WTC11 (cell line): ENCODE results near the gene FAM9C. TPM values are rescaled to one million over a fixed set of nuclear protein-coding genes. Genes with fewer than 3 reads are reported as not detected.

Source experiments
- ATAC-seq: fragments of 200-7000 bp; cut with Tn5 transposase; 2 replicates; pipeline ENCODE4 v1.10.0; 2021; ENCODE audit warnings: mild to moderate bottlenecking, moderate library complexity
- CTCF ChIA-PET: fragments of 300-600 bp; sonication (Branson Sonifier 250); formaldehyde crosslinking; loops from one replicate; lab custom pipeline; 2021; ENCODE audit warnings: antibody characterized with exemption; lab: Charles Lee
- POLR2A ChIA-PET: fragments of 350-600 bp; sonication (Branson Sonifier 250); formaldehyde crosslinking; loops from one replicate; lab custom pipeline; 2021; ENCODE audit warnings: antibody characterized with exemption; lab: Charles Lee
- DNase-seq: peaks from one replicate; pipeline ENCODE4 v3.0.0; 2021; ENCODE audit warnings: low spot score
- H3K27ac Mint-ChIP-seq: 2 replicates; pipeline ENCODE4 v1.8.0; 2021; ENCODE audit warnings: mixed read lengths
- H3K27me3 Mint-ChIP-seq: 2 replicates; pipeline ENCODE4 v1.8.0; 2021; ENCODE audit warnings: low read depth, mild to moderate bottlenecking, moderate library complexity, mixed read lengths
- H3K36me3 Mint-ChIP-seq: 2 replicates; pipeline ENCODE4 v1.8.0; 2021; ENCODE audit warnings: mixed read lengths
- H3K4me1 Mint-ChIP-seq: 2 replicates; pipeline ENCODE4 v1.8.0; 2022; ENCODE audit warnings: mixed read lengths
- H3K4me3 Mint-ChIP-seq: 2 replicates; pipeline ENCODE4 v1.8.0; 2021; ENCODE audit warnings: mild to moderate bottlenecking, moderate library complexity, mixed read lengths
- H3K9me3 Mint-ChIP-seq: 2 replicates; pipeline ENCODE4 v1.8.0; 2021; ENCODE audit warnings: mixed read lengths
- CREM ChIP-seq: sonication (generic); formaldehyde crosslinking; IDR thresholded peaks from 2 replicates; pipeline ENCODE4 v1.8.1; 2022; ENCODE audit warnings: mild to moderate bottlenecking, missing genetic modification reagents, moderate library complexity
- E2F1 ChIP-seq: sonication (generic); formaldehyde crosslinking; IDR thresholded peaks from 2 replicates; pipeline ENCODE4 v1.8.0; 2022; ENCODE audit warnings: mild to moderate bottlenecking, missing genetic modification reagents
- ETV6 ChIP-seq: sonication (generic); formaldehyde crosslinking; IDR thresholded peaks from 2 replicates; pipeline ENCODE4 v1.8.1; 2022; ENCODE audit warnings: mild to moderate bottlenecking, missing genetic modification reagents
- FOXJ3 ChIP-seq: sonication (generic); formaldehyde crosslinking; IDR thresholded peaks from 2 replicates; pipeline ENCODE4 v1.9.0; 2021; ENCODE audit warnings: missing genetic modification reagents, mild to moderate bottlenecking, borderline replicate concordance
- FOXP1 ChIP-seq: sonication (generic); formaldehyde crosslinking; IDR thresholded peaks from 2 replicates; pipeline ENCODE4 v1.8.0; 2022; ENCODE audit warnings: missing genetic modification reagents, mild to moderate bottlenecking, moderate library complexity, borderline replicate concordance
- FOXP4 ChIP-seq: sonication (generic); formaldehyde crosslinking; IDR thresholded peaks from 2 replicates; pipeline ENCODE4 v1.8.0; 2022; ENCODE audit warnings: mild to moderate bottlenecking, missing genetic modification reagents
- GRHL2 ChIP-seq: fragments of 250-450 bp; sonication (Bioruptor Pico); IDR thresholded peaks from 2 replicates; pipeline ENCODE4 v1.8.0; 2022; ENCODE audit warnings: mild to moderate bottlenecking, moderate library complexity; ENCODE audit not compliant: insufficient replicate concordance, severe bottlenecking
- JAZF1 ChIP-seq: fragments of 250-450 bp; sonication (Bioruptor Pico); IDR thresholded peaks from 2 replicates; pipeline ENCODE4 v1.9.0; 2021; ENCODE audit warnings: moderate library complexity, mild to moderate bottlenecking, inconsistent platforms
- KAT7 ChIP-seq: sonication (generic); formaldehyde crosslinking; IDR thresholded peaks from 2 replicates; pipeline ENCODE4 v1.8.1; 2023; ENCODE audit warnings: missing genetic modification reagents, mild to moderate bottlenecking, borderline replicate concordance
- NR1H2 ChIP-seq: sonication (generic); formaldehyde crosslinking; IDR thresholded peaks from 2 replicates; pipeline ENCODE4 v1.9.0; 2021; ENCODE audit warnings: mild to moderate bottlenecking, moderate library complexity, missing genetic modification reagents
- OVOL2 ChIP-seq: fragments of 250-450 bp; sonication (Bioruptor Pico); IDR thresholded peaks from 2 replicates; pipeline ENCODE4 v1.9.0; 2021; ENCODE audit warnings: mild to moderate bottlenecking, borderline replicate concordance
- RORB ChIP-seq: fragments of 250-450 bp; sonication (Bioruptor Pico); IDR thresholded peaks from 2 replicates; pipeline ENCODE4 v1.9.0; 2021; ENCODE audit warnings: mild to moderate bottlenecking
- SMAD3 ChIP-seq: sonication (generic); formaldehyde crosslinking; IDR thresholded peaks from 2 replicates; pipeline ENCODE4 v1.8.0; 2022; ENCODE audit warnings: missing genetic modification reagents, mild to moderate bottlenecking, borderline replicate concordance
- TCF7 ChIP-seq: sonication (generic); formaldehyde crosslinking; IDR thresholded peaks from 2 replicates; pipeline ENCODE4 v1.8.0; 2022; ENCODE audit warnings: mild to moderate bottlenecking, low read depth, missing genetic modification reagents, moderate library complexity
- TEAD1 ChIP-seq: sonication (generic); formaldehyde crosslinking; IDR thresholded peaks from 2 replicates; pipeline ENCODE4 v1.8.0; 2022; ENCODE audit warnings: mild to moderate bottlenecking, missing genetic modification reagents
- USF2 ChIP-seq: sonication (generic); formaldehyde crosslinking; IDR thresholded peaks from 2 replicates; pipeline ENCODE4 v1.8.1; 2023; ENCODE audit warnings: mild to moderate bottlenecking, missing genetic modification reagents, moderate library complexity
- ZNF121 ChIP-seq: sonication (generic); formaldehyde crosslinking; IDR thresholded peaks from 2 replicates; pipeline ENCODE4 v1.8.0; 2023; ENCODE audit warnings: missing genetic modification reagents
- ZNF138 ChIP-seq: sonication (generic); formaldehyde crosslinking; conservative IDR thresholded peaks from 2 replicates; pipeline ENCODE4 v1.8.1; 2022; ENCODE audit warnings: mild to moderate bottlenecking, moderate library complexity, missing genetic modification reagents
- ZNF396 ChIP-seq: fragments of 250-450 bp; sonication (Bioruptor Pico); IDR thresholded peaks from 2 replicates; pipeline ENCODE4 v1.8.0; 2021; ENCODE audit warnings: mild to moderate bottlenecking, moderate library complexity, borderline replicate concordance
- ZNF512 ChIP-seq: sonication (generic); formaldehyde crosslinking; IDR thresholded peaks from 2 replicates; pipeline ENCODE4 v1.8.1; 2022; ENCODE audit warnings: missing genetic modification reagents, borderline replicate concordance
- ZSCAN18 ChIP-seq: fragments of 250-450 bp; sonication (Bioruptor Pico); IDR thresholded peaks from 2 replicates; pipeline ENCODE4 v2.1.2; 2022; ENCODE audit warnings: mild to moderate bottlenecking, moderate library complexity
- total RNA-seq: library from RNA; stranded (reverse); gene quantifications from 3 replicates; pipeline ENCODE4 v1.2.3, GENCODE V29; 2021
- TF ChIP-seq, protein P1 (sequence below): fragments of 250-450 bp; sonication (Bioruptor Pico); IDR thresholded peaks from 2 replicates; pipeline ENCODE4 v1.8.0; 2021; ENCODE audit warnings: mild to moderate bottlenecking
- TF ChIP-seq, protein P2 (sequence below): sonication (generic); formaldehyde crosslinking; conservative IDR thresholded peaks from 2 replicates; pipeline ENCODE4 v1.8.1; 2022; ENCODE audit warnings: mild to moderate bottlenecking, missing genetic modification reagents

The FAM9C gene
- total RNA-seq, 1 experiment from 2014 or later: 0.28 TPM

DNA sequence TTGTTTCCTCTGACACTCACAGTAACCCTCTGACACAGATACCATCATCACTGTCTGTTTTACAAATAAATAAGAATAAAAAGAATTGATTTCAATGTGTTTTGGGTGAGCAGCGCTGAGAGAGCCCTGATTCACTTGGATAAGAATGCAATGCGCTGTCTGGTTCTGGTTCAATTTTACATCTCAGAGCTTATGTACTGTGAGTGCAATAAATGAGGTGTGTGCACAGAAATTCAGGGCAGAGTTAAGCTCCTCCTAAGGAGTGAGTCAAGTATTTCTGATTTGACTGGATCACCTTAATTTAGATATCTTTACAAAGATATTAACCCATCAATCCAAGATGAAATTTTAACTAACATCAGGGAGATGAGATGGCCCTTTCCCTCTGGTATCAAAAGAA, 11.2 kb downstream of the FAM9C start:
- ChIA-PET POLR2A (no interaction called here), CTCF (no interaction called here)
- Mint-ChIP-seq H3K27ac (no peak overlapping the region), H3K27me3 (no peaks in the 10 kb centered on the region), H3K4me3 (no peak overlapping the region), H3K4me1 (peaks cover 45% of the 10 kb centered on the region), H3K36me3 (no peaks in the 10 kb centered on the region), H3K9me3 (no peaks in the 10 kb centered on the region)
- DNase-seq: no peak
- TF ChIP-seq ZSCAN18 (CRISPR knock-in tag) (no peak), ZNF121 (CRISPR knock-in tag) (no peak), USF2 (CRISPR knock-in tag) (no peak), JAZF1 (no peak), CREM (CRISPR knock-in tag) (no peak), NR1H2 (CRISPR knock-in tag) (no peak), RORB (CRISPR knock-in tag) (no peak), ETV6 (no peak), KAT7 (CRISPR knock-in tag) (no peak), TCF7 (CRISPR knock-in tag) (no peak), GRHL2 (no peak), ZNF512 (CRISPR knock-in tag) (no peak)
- TF ChIP-seq, protein P1, sequence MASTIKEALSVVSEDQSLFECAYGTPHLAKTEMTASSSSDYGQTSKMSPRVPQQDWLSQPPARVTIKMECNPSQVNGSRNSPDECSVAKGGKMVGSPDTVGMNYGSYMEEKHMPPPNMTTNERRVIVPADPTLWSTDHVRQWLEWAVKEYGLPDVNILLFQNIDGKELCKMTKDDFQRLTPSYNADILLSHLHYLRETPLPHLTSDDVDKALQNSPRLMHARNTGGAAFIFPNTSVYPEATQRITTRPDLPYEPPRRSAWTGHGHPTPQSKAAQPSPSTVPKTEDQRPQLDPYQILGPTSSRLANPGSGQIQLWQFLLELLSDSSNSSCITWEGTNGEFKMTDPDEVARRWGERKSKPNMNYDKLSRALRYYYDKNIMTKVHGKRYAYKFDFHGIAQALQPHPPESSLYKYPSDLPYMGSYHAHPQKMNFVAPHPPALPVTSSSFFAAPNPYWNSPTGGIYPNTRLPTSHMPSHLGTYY (CRISPR knock-in tag): no peak
- ATAC-seq: no peak

DNA sequence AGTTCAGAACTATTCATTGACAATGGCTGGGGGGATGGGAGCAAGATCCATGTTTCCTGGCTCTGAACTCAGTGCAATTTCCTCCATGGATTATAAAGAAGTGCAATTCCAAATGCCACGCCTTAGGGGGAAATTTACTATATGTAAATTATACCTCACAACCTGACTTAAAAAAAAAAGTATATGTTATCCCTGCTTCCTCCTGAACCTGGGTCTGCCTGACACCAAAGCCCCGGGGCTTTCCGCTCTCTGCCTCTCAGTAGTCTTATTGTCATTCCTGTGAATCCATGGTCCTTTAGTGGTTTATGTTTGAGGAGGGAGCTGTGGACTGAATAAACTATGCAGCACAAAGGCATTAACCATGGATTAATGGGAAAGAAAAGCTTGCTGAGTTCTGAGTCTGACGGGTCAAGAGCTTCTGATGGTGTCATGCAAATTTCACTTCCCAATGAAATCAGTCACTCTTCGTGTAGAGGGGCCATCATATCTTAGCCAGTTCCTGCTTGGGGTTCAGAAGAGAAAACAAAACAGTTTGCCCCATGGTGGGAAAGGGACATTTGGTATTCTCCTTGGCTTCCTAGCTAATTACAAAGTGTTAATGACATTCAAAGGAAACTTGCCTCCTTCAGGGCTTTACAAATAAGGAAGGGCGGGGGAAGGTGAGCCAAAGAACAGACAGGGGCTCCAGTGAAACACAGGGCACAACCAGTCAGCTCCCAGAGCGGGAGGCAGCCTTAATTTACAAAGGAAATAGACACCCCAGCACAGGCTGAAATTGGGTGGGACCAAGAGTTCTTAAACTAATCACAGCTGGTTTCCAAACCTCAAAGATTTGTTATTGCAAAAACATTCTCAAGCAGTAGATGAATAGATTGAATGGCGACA, 14.3 kb downstream of the FAM9C start:
- POLR2A ChIA-PET: interaction anchor here (1.1 kb wide), 1 partner anchor 54 kb away, joined by 6 read pairs; no protein-coding TSS in a partner anchor
- peak overlapping the region; percentile 95 for H3K27ac Mint-ChIP-seq

DNA sequence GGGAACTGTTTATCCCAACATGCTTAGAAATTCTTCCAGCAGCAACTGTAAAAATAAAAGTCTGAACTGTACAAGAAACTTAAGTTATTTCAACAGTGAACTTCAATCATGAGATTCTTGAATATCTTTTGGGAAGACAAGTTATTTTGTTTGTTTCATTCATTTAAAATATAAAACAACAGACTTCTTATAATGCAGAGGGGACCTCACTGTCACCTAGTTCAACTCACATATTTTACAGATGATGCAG, 14.9 kb downstream of the FAM9C start:
- no peak for TF ChIP-seq RORB (CRISPR knock-in tag)
- TF ChIP-seq ZNF396 (CRISPR knock-in tag): no peak
- no peak for TF ChIP-seq E2F1 (CRISPR knock-in tag)
- TF ChIP-seq FOXJ3 (CRISPR knock-in tag): no peak
- TF ChIP-seq, protein P2, sequence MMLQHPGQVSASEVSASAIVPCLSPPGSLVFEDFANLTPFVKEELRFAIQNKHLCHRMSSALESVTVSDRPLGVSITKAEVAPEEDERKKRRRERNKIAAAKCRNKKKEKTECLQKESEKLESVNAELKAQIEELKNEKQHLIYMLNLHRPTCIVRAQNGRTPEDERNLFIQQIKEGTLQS (CRISPR knock-in tag): no peak
- no peak for TF ChIP-seq GRHL2
- TF ChIP-seq FOXP4 (CRISPR knock-in tag): no peak
- no peak for TF ChIP-seq OVOL2
- ChIA-PET POLR2A (no interaction called here), CTCF (interaction anchor here (1.3 kb wide), 1 partner anchor 83 kb away, joined by 4 read pairs; no protein-coding TSS in a partner anchor)
- peak overlapping the region; percentile 45; the same call in 1 of the 2 replicates for H3K4me3 Mint-ChIP-seq
- peaks cover 51% of the 10 kb centered on the region for H3K4me1 Mint-ChIP-seq
- ATAC-seq (no peak), DNase-seq (no peak)
- H3K9me3 Mint-ChIP-seq: no peaks in the 10 kb centered on the region
- H3K36me3 Mint-ChIP-seq: no peaks in the 10 kb centered on the region
- peak overlapping the region; percentile 95 for H3K27ac Mint-ChIP-seq
- H3K27me3 Mint-ChIP-seq: no peaks in the 10 kb centered on the region

More for the DNA sequence above, 14.3 kb downstream of the FAM9C start:
- CTCF ChIA-PET: interaction anchor here (1.2 to 1.3 kb wide), 2 partner anchors 14 to 84 kb away, joined by 4 read pairs; partner anchors contain the start of gene FAM9C
- Mint-ChIP-seq H3K27me3 (no peaks in the 10 kb centered on the region), H3K4me1 (peaks cover 49% of the 10 kb centered on the region), H3K9me3 (no peaks in the 10 kb centered on the region), H3K4me3 (peak overlapping the region; percentile 45), H3K36me3 (no peaks in the 10 kb centered on the region)
- DNase-seq (peak; percentile 12), ATAC-seq (peak; percentile 75)
- TF ChIP-seq TEAD1 (CRISPR knock-in tag) (peak; percentile 27; the same call in 1 of the 2 replicates), FOXP1 (CRISPR knock-in tag) (no peak), ZNF138 (no peak), SMAD3 (CRISPR knock-in tag) (no peak)
